AG09319 (cell line): ENCODE measurements around the gene ASB15.

Source experiments
- DNase-seq: peaks from one replicate; pipeline ENCODE4 v3.0.0-alpha.2; 2010; ENCODE audit warnings: low read depth; ENCODE audit errors: extremely low read depth
- CTCF ChIP-seq: IDR thresholded peaks from 2 replicates; pipeline ENCODE4 v1.5.1; 2011; ENCODE audit warnings: low read depth, mild to moderate bottlenecking, inconsistent platforms, low read length, moderate library complexity

ASB15 gene

GRCh38 chr7:123579416-123579815, 22.2 kb upstream of the ASB15 start:
- no peak for TF ChIP-seq CTCF
- no peak for DNase-seq

- peak; percentile 83 for TF ChIP-seq CTCF
- no peak for DNase-seq
Observed at GRCh38 chr7:123580406-123581161, 21.0 kb upstream of the ASB15 start.

GRCh38 chr7:123581162-123581459, 20.5 kb upstream of the ASB15 start:
- no peak for DNase-seq

GRCh38 chr7:123583821-123584220, 17.8 kb upstream of the ASB15 start:
- DNase-seq, result no peak
- no peak for TF ChIP-seq CTCF

More at GRCh38 chr7:123581162-123581459, 20.5 kb upstream of the ASB15 start:
- TF ChIP-seq CTCF, result no peak

- DNase-seq, result no peak
- no peak for TF ChIP-seq CTCF
Observed at GRCh38 chr7:123588376-123588775, 13.2 kb upstream of the ASB15 start.

GRCh38 chr7:123594813-123595241, 6.8 kb upstream of the ASB15 start:
- DNase-seq, result no peak
- TF ChIP-seq CTCF, result no peak

GRCh38 chr7:123598657-123599056, 3.0 kb upstream of the ASB15 start:
- DNase-seq, result no peak
- no peak for TF ChIP-seq CTCF
